Measurements from ENCODE around the gene FASTK. TPM values are rescaled to one million over a fixed set of nuclear protein-coding genes. Genes with fewer than 3 reads are reported as not detected.

Gene FASTK
- total RNA-seq, 4 donors from 2014 or later = 121 to 241 (median 144) TPM

DNA sequence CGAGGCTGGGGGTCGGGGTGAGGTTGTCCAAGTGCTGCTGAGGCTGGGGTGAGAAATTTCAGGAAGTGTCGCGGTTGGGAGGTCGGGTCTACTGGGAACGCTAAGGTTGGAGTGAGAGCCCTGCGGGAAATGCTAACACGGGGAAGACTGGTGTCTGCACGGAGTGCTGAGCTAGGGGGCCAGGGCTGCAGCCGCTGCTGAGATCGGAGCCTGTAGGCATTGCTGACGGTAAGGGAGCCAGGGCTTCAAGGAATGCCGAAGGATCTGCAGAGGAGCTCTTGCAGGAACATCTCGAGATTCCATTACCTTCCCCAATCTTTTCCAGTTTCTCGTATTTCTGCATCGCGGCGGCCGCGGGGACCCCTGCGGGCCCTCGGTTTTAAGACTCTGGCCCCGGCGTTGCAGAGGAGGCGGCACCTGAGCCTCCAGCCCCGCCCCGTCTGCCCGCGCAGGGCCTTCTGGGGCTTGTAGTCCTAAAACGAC lies 23.1 kb downstream of the FASTK start, which contains the start of gene CDK5:
TSS of gene CDK5 (minus strand) at position 392 of the 483 bp plus-strand sequence. CDS start at position 343, 49 bp downstream.
- WGBS, 2 donors (ENCODE audit: low coverage in 1 of 2) = 0% methylated on average over 30 of the region's 30 CpGs; no CpG with 5 or more reads in 1 of the 2 donors
- Histone ChIP-seq H3K36me3 (no peaks in the 10 kb centered on the region), H3K4me1 (peaks cover 27 to 45% (median 45%) of the 10 kb centered on the region in 4 donors), H3K4me3 (peak within 1 kb of the TSS; percentile 71 to 80 (median 76)), H3K27ac (peak within 1 kb of the TSS; percentile 95 to 98 (median 96)), H3K9me3 (no peaks in the 10 kb centered on the region), H3K27me3 (no peaks in the 10 kb centered on the region)
- TF ChIP-seq POLR2AphosphoS5 (IDR thresholded peaks at IDR 0.05) (no peak), EP300 (IDR thresholded peaks at IDR 0.05; ENCODE audit: low read depth) (no peak), POLR2A (IDR thresholded peaks at IDR 0.05) (no peak)
- TF ChIP-seq, protein P1, sequence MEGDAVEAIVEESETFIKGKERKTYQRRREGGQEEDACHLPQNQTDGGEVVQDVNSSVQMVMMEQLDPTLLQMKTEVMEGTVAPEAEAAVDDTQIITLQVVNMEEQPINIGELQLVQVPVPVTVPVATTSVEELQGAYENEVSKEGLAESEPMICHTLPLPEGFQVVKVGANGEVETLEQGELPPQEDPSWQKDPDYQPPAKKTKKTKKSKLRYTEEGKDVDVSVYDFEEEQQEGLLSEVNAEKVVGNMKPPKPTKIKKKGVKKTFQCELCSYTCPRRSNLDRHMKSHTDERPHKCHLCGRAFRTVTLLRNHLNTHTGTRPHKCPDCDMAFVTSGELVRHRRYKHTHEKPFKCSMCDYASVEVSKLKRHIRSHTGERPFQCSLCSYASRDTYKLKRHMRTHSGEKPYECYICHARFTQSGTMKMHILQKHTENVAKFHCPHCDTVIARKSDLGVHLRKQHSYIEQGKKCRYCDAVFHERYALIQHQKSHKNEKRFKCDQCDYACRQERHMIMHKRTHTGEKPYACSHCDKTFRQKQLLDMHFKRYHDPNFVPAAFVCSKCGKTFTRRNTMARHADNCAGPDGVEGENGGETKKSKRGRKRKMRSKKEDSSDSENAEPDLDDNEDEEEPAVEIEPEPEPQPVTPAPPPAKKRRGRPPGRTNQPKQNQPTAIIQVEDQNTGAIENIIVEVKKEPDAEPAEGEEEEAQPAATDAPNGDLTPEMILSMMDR (IDR thresholded peaks at IDR 0.05) = no peak
- in situ Hi-C loops (cut with MboI; ENCODE audit: low pct_ligation_motif_present in 1 of 4, low pct_unique_long_range_greater_than_20kb in 1 of 4, low sequenced_read_pairs in 3 of 4) (no loop called here), intact Hi-C loops (cut with DNase I; ENCODE audit: low total_unique reads) (no loop called here)
- no peak for DNase-seq

DNA sequence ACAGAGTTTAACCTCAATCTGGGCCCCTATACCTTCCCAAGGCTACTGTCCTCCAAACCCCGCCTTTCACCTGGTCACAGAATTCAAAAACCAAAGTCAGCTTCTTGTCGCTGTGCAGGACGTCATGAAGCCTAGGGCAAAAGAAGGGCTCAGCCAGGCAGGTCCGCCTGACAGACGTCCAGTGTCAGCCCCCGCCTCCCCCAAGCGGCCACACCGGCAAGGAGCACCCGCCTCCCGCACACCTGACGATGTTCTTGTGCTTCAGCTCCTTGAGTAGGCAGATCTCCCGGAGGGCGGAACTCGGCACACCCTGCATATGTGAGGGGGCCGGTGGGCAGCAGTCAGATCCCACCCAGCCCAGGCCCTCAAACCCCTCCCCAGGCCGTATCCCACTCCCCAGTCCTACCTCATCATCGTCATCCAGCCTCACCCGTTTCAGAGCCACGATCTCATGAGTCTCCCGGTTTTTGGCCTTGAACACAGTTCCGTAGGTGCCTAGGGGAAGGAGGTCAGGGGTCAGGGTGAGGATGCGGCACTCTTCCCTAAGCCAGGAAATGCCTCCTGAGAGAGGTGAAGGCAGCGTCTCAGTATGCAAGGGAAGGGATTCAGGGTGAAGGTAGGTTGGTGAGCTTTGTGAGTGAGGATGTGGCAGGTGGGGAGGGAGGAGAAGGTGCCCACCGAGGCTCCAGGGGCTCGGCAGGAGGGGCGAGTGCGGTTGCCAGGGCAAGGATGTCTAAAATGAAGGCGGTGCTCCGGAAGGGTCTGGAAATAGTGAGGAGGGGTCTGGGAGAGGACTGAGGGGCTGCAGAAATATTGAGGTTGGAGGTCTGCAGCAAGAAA lies 23.7 kb downstream of the FASTK start:
- Histone ChIP-seq H3K9me3 (no peaks in the 10 kb centered on the region), H3K27me3 (no peaks in the 10 kb centered on the region), H3K4me3 (peak overlapping the region; percentile 70 to 80 (median 74)), H3K4me1 (peaks cover 24 to 39% (median 38%) of the 10 kb centered on the region in 4 donors), H3K27ac (peak overlapping the region; percentile 95 to 98 (median 96)), H3K36me3 (no peaks in the 10 kb centered on the region)
- 12 to 40% methylated on average over 6 to 26 of the region's 29 CpGs for WGBS, 2 donors (ENCODE audit: low coverage in 1 of 2)
- in situ Hi-C loops (cut with MboI; ENCODE audit: low pct_ligation_motif_present in 1 of 4, low pct_unique_long_range_greater_than_20kb in 1 of 4, low sequenced_read_pairs in 3 of 4) = no loop called here
- no peak for DNase-seq
- TF ChIP-seq, protein P1 (IDR thresholded peaks at IDR 0.05) = peak in 1 of 5 experiments; percentile 21
- TF ChIP-seq POLR2AphosphoS5 (IDR thresholded peaks at IDR 0.05) (no peak), POLR2A (IDR thresholded peaks at IDR 0.05) (no peak)
- intact Hi-C loops (cut with DNase I; ENCODE audit: low total_unique reads) = no loop called here

DNA sequence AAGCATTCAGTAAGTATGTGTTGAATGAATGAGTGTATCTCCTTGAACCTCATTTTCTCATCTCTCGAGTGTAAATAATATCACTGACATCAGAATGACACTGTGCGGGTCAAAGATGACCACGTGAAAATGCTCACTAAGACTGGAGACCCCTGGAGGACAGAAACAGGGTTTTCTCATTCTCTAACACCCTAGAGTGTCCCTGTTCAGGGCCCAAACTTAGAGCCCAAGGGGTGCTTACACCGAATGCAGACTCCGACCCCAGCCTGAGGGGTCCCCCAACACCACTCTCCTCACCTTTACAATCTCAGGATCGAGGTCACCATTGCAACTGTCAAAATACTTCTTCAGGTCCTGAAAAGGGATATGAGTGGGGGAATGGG lies 24.3 kb downstream of the FASTK start:
- no peaks in the 10 kb centered on the region for H3K9me3 ChIP-seq
- H3K27me3 ChIP-seq = no peaks in the 10 kb centered on the region
- no peaks in the 10 kb centered on the region for H3K36me3 ChIP-seq
- peaks cover 18 to 35% (median 33%) of the 10 kb centered on the region in 4 donors for H3K4me1 ChIP-seq
- TF ChIP-seq POLR2AphosphoS5 (IDR thresholded peaks at IDR 0.05) (no peak), EP300 (IDR thresholded peaks at IDR 0.05; ENCODE audit: low read depth) (no peak), POLR2A (IDR thresholded peaks at IDR 0.05) (no peak)
- TF ChIP-seq, protein P1 (IDR thresholded peaks at IDR 0.05) = no peak
- in situ Hi-C loops (cut with MboI; ENCODE audit: low pct_ligation_motif_present in 1 of 4, low pct_unique_long_range_greater_than_20kb in 1 of 4, low sequenced_read_pairs in 3 of 4) (no loop called here), intact Hi-C loops (cut with DNase I; ENCODE audit: low total_unique reads) (no loop called here)
- no peak overlapping the region for H3K4me3 ChIP-seq
- no peak for DNase-seq
- WGBS, 2 donors (ENCODE audit: low coverage in 1 of 2) = 82 to 90% methylated on average over 4 to 6 of the region's 6 CpGs
- H3K27ac ChIP-seq = no peak overlapping the region

DNA sequence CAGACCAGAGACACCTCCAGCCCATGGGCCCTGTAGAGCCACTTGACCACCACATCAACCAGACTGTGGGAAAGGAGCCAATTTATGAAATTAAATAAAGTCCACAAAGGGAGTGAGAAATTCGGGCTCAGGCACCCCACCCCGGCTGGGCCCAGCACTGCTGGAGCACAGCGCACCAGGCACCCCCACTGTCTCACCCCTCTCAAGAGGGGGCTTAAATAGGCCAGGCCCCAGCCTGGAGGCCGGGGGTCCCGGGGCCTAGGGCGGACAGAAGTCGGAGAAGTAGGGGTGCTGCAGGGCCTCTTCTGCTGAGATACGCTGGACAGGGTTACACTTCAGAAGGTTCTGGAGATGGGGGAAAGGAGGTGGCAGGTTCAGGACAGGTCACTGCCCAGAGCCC lies 26.9 kb downstream of the FASTK start:
- WGBS, 2 donors (ENCODE audit: low coverage in 1 of 2) = 97% methylated on average over 6 of the region's 8 CpGs; no CpG with 5 or more reads in 1 of the 2 donors
- intact Hi-C loops (cut with DNase I; ENCODE audit: low total_unique reads) = loop anchor here (2.0 kb wide), 1 partner anchor 59 kb away; no protein-coding TSS in a partner anchor
- no peak for TF ChIP-seq POLR2AphosphoS5 (IDR thresholded peaks at IDR 0.05)
- TF ChIP-seq EP300 (IDR thresholded peaks at IDR 0.05; ENCODE audit: low read depth) = no peak
- no peak for TF ChIP-seq POLR2A (IDR thresholded peaks at IDR 0.05)
- TF ChIP-seq, protein P1 (IDR thresholded peaks at IDR 0.05) = no peak
- DNase-seq = no peak
- no peaks in the 10 kb centered on the region for H3K9me3 ChIP-seq
- no peaks in the 10 kb centered on the region for H3K36me3 ChIP-seq
- H3K4me3 ChIP-seq = no peak overlapping the region
- in situ Hi-C loops (cut with MboI; ENCODE audit: low pct_ligation_motif_present in 1 of 4, low pct_unique_long_range_greater_than_20kb in 1 of 4, low sequenced_read_pairs in 3 of 4) = no loop called here
- H3K27me3 ChIP-seq = peaks cover 8% of the 10 kb centered on the region
- H3K27ac ChIP-seq = no peak overlapping the region
- H3K4me1 ChIP-seq = peaks cover 6 to 23% (median 21%) of the 10 kb centered on the region in 4 donors
